OCI-LY3 (cell line): ENCODE results near the gene RPS6KC1.

Source experiments
- CTCF ChIP-seq: fragments of 200-600, 300-600 bp; sonication (generic); IDR thresholded peaks from 2 replicates; pipeline ENCODE4 v1.5.1; 2014; ENCODE audit warnings: antibody characterized with exemption, low read length, low read depth
- EZH2phosphoT487 ChIP-seq: fragments of 200-600 bp; shearing (Covaris generic); IDR thresholded peaks from 2 replicates; pipeline ENCODE4 v1.6.1; 2018; ENCODE audit warnings: antibody characterized with exemption, mixed run types, low read depth

GRCh38 chr1:213281640-213282301 lies 230.7 kb downstream of the RPS6KC1 start:
- no peak for TF ChIP-seq CTCF
- TF ChIP-seq EZH2phosphoT487: no peak
